HepG2 (cell line): ENCODE results near the gene SERPINB6. TPM values are rescaled to one million over a fixed set of nuclear protein-coding genes. Genes with fewer than 3 reads are reported as not detected.

Experiments used
- AGO1 ChIP-seq: fragments of 200-400 bp; formaldehyde crosslinking; IDR thresholded peaks from 2 replicates; pipeline ENCODE4 v1.6.1; 2017; ENCODE audit warnings: mild to moderate bottlenecking, low read depth, low read length, moderate library complexity; ENCODE audit not compliant: poor library complexity, severe bottlenecking
- ARNT ChIP-seq: fragments of 450-650 bp; IDR thresholded peaks from 2 replicates; pipeline ENCODE4 v1.6.1; 2017
- CENPX ChIP-seq: sonication (generic); formaldehyde crosslinking; IDR thresholded peaks from 2 replicates; pipeline ENCODE4 v1.9.0; 2021; ENCODE audit warnings: mild to moderate bottlenecking, missing genetic modification reagents, moderate library complexity
- HNRNPLL ChIP-seq: fragments of 200-400 bp; formaldehyde crosslinking; IDR thresholded peaks from 2 replicates; pipeline ENCODE4 v1.6.1; 2017; ENCODE audit warnings: mild to moderate bottlenecking, low read depth, low read length; ENCODE audit not compliant: poor library complexity, severe bottlenecking
- IKZF4 ChIP-seq: sonication (generic); formaldehyde crosslinking; IDR thresholded peaks from 2 replicates; pipeline ENCODE4 v1.5.1; 2020; ENCODE audit warnings: borderline replicate concordance, mild to moderate bottlenecking, low read depth, missing genetic modification reagents; ENCODE audit errors: not compliant biosample characterization
- KDM1A ChIP-seq: IDR thresholded peaks from 2 replicates; pipeline ENCODE4 v1.6.1; 2016; ENCODE audit warnings: missing compliant biosample characterization
- NCOA1 ChIP-seq: sonication (generic); formaldehyde crosslinking; IDR thresholded peaks from 2 replicates; pipeline ENCODE4 v1.9.0; 2021; ENCODE audit warnings: missing genetic modification reagents
- NPAS2 ChIP-seq: sonication (generic); formaldehyde crosslinking; IDR thresholded peaks from 2 replicates; pipeline ENCODE4 v1.8.0; 2022; ENCODE audit warnings: mild to moderate bottlenecking, missing genetic modification reagents, borderline replicate concordance
- PHB2 ChIP-seq: fragments of 450-650 bp; IDR thresholded peaks from 2 replicates; pipeline ENCODE4 v1.6.1; 2018; ENCODE audit not compliant: partially characterized antibody
- PHF8 ChIP-seq: sonication (generic); formaldehyde crosslinking; IDR thresholded peaks from 2 replicates; pipeline ENCODE4 v1.5.0; 2020; ENCODE audit warnings: missing genetic modification reagents
- RCOR2 ChIP-seq: IDR thresholded peaks from 2 replicates; pipeline ENCODE4 v1.6.1; 2016; ENCODE audit warnings: missing biosample characterization, missing genetic modification reagents
- SMYD3 ChIP-seq: sonication (generic); formaldehyde crosslinking; IDR thresholded peaks from 2 replicates; pipeline ENCODE4 v1.8.1; 2023; ENCODE audit warnings: mild to moderate bottlenecking, missing genetic modification reagents
- SPEN ChIP-seq: sonication (generic); formaldehyde crosslinking; IDR thresholded peaks from 2 replicates; pipeline ENCODE4 v1.5.1; 2020; ENCODE audit warnings: low read depth, mild to moderate bottlenecking, missing genetic modification reagents
- TBL1XR1 ChIP-seq: fragments of 150-350 bp; IDR thresholded peaks from 2 replicates; pipeline ENCODE4 v1.6.1; 2014; ENCODE audit warnings: borderline replicate concordance, low read length; ENCODE audit not compliant: partially characterized antibody
- TCF12 ChIP-seq, 2 experiments: fragments of 450-650 bp in 1 of 2; sonication (generic) in 1 of 2; formaldehyde crosslinking in 1 of 2; IDR thresholded peaks; 2 replicates each; pipeline versions ENCODE4 v1.6.1 to v1.8.0; 2017 to 2022; ENCODE audit warnings: antibody characterized with exemption in 1 of 2, mild to moderate bottlenecking in 1 of 2, missing genetic modification reagents in 1 of 2, moderate library complexity in 1 of 2
- ZNF772 ChIP-seq: sonication (generic); formaldehyde crosslinking; IDR thresholded peaks from 2 replicates; pipeline ENCODE4 v1.5.0; 2020; ENCODE audit warnings: mild to moderate bottlenecking, missing genetic modification reagents
- ZNF839 ChIP-seq: sonication (generic); formaldehyde crosslinking; IDR thresholded peaks from 2 replicates; pipeline ENCODE4 v1.4.0; 2020; ENCODE audit warnings: missing genetic modification reagents, mild to moderate bottlenecking, borderline replicate concordance
- polyA plus RNA-seq, 8 experiments: library from polyadenylated mRNA; depleted of rRNA in 3 of 8; stranded (reverse) in 7 of 8; unstranded in 1 of 8; fragments of >200 nt; fragmentation: Illumina TruSeq in 4 of 8; extraction: Trizol in 4 of 8; gene quantifications; 2 replicates each; pipeline versions ENCODE4 v1.2.1 to v1.2.3, GENCODE V29; 2011 to 2016; ENCODE audit warnings: low read depth in 4 of 8, missing spikeins in 1 of 8, mixed read lengths in 1 of 8; ENCODE audit not compliant: insufficient read depth in 1 of 8
- total RNA-seq, 5 experiments: library from RNA; depleted of rRNA; stranded (reverse); fragments of >200 nt; fragmentation: Illumina TruSeq; extraction: Trizol; gene quantifications; 2 replicates each; pipeline ENCODE4 v1.2.3, GENCODE V29; 2016; ENCODE audit warnings: low read depth in 1 of 5
- TF ChIP-seq, protein P1 (sequence below): IDR thresholded peaks from 2 replicates; pipeline ENCODE4 v1.6.1; 2012; ENCODE audit warnings: inconsistent platforms
- TF ChIP-seq, protein P2 (sequence below): sonication (generic); formaldehyde crosslinking; IDR thresholded peaks from 2 replicates; pipeline ENCODE4 v1.4.0; 2020; ENCODE audit warnings: missing genetic modification reagents
- TF ChIP-seq, protein P3 (sequence below): sonication (generic); formaldehyde crosslinking; IDR thresholded peaks from 2 replicates; pipeline ENCODE4 v1.8.0; 2022; ENCODE audit warnings: missing genetic modification reagents, mild to moderate bottlenecking, inconsistent platforms, borderline replicate concordance
- TF ChIP-seq, protein P4 (sequence below): sonication (generic); formaldehyde crosslinking; IDR thresholded peaks from 2 replicates; pipeline ENCODE4 v1.9.0; 2022; ENCODE audit warnings: missing genetic modification reagents, mild to moderate bottlenecking, borderline replicate concordance
- TF ChIP-seq, protein P5 (sequence below): sonication (generic); formaldehyde crosslinking; IDR thresholded peaks from 2 replicates; pipeline ENCODE4 v1.4.0; 2020; ENCODE audit warnings: low read depth, mild to moderate bottlenecking, missing genetic modification reagents

Gene SERPINB6
- total and polyA plus RNA-seq, 2 of the 13 experiments (the other 11 are each of a cell fraction or from before 2014, with no cell fraction given): 38.2 to 61.3 TPM

DNA sequence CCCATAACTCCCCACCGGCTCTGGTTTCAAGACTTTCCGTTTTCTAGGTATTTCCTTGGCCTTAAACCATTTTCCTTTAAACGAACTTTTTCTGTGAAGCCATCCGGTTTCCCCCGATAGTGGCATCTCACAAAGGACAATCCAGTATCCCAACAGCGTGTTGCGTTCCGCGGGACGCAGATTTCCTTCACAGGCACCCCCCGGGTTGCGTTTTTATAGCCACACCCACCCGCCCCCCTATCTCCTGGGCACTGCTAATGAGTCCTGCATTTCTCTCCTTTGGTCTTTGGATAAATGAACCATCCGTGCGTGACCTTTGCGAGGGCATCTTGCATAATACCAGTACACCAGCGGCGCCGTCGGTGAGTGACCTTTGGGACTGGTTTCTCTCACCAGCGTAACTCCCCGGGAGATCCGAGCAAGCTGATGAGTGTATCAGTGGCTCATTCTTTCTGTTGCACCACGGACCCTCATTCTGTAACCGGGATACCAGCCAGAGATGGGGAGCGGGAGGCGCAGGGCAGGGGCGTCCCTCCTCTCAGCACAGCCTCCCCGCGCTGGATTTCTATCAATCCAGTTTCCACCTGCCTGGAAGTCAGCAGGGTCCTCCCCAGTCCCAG lies 27.7 kb upstream of the SERPINB6 start (continued):
- TF ChIP-seq TBL1XR1: peak; percentile 89
- TF ChIP-seq, protein P1, sequence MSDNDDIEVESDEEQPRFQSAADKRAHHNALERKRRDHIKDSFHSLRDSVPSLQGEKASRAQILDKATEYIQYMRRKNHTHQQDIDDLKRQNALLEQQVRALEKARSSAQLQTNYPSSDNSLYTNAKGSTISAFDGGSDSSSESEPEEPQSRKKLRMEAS: peak; percentile 66; the same call in 1 of the 2 replicates
- TF ChIP-seq ZNF772 (CRISPR knock-in tag): peak; percentile 58; the same call in 1 of the 2 replicates
- TF ChIP-seq, protein P2, sequence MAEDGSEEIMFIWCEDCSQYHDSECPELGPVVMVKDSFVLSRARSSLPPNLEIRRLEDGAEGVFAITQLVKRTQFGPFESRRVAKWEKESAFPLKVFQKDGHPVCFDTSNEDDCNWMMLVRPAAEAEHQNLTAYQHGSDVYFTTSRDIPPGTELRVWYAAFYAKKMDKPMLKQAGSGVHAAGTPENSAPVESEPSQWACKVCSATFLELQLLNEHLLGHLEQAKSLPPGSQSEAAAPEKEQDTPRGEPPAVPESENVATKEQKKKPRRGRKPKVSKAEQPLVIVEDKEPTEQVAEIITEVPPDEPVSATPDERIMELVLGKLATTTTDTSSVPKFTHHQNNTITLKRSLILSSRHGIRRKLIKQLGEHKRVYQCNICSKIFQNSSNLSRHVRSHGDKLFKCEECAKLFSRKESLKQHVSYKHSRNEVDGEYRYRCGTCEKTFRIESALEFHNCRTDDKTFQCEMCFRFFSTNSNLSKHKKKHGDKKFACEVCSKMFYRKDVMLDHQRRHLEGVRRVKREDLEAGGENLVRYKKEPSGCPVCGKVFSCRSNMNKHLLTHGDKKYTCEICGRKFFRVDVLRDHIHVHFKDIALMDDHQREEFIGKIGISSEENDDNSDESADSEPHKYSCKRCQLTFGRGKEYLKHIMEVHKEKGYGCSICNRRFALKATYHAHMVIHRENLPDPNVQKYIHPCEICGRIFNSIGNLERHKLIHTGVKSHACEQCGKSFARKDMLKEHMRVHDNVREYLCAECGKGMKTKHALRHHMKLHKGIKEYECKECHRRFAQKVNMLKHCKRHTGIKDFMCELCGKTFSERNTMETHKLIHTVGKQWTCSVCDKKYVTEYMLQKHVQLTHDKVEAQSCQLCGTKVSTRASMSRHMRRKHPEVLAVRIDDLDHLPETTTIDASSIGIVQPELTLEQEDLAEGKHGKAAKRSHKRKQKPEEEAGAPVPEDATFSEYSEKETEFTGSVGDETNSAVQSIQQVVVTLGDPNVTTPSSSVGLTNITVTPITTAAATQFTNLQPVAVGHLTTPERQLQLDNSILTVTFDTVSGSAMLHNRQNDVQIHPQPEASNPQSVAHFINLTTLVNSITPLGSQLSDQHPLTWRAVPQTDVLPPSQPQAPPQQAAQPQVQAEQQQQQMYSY (CRISPR knock-in tag): peak; percentile 73
- no peak for TF ChIP-seq PHB2
- TF ChIP-seq NCOA1 (CRISPR knock-in tag): no peak
- TF ChIP-seq NPAS2: no peak
- TF ChIP-seq, protein P3, sequence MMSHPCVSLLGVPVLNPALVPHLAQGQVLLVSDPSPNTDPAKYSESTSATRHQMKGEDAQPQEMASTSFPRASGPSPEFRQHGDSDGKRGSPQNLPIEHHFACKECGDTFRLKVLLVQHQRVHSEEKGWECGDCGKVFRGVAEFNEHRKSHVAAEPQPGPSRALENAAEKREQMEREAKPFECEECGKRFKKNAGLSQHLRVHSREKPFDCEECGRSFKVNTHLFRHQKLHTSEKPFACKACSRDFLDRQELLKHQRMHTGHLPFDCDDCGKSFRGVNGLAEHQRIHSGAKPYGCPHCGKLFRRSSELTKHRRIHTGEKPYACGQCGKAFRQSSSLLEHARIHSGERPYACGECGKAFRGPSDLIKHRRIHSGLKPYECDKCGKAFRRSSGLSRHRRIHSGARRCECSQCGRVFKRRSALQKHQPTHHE (CRISPR knock-in tag): 0 out of 2 replicates have a peak, but pooled peaks have one; percentile 47
- TF ChIP-seq KDM1A (CRISPR knock-in tag): peak; percentile 79
- no peak for TF ChIP-seq HNRNPLL
- no peak for TF ChIP-seq TCF12 (IDR thresholded peaks at IDR 0.05)
- peak; percentile 69; the same call in 1 of the 2 replicates for TF ChIP-seq TCF12 (CRISPR knock-in tag; IDR thresholded peaks at IDR 0.05)
- peak; percentile 18; the same call in 1 of the 2 replicates for TF ChIP-seq SPEN
- no peak for TF ChIP-seq AGO1
- TF ChIP-seq PHF8 (CRISPR knock-in tag): no peak
- no peak for TF ChIP-seq SMYD3 (CRISPR knock-in tag)
- TF ChIP-seq, protein P4, sequence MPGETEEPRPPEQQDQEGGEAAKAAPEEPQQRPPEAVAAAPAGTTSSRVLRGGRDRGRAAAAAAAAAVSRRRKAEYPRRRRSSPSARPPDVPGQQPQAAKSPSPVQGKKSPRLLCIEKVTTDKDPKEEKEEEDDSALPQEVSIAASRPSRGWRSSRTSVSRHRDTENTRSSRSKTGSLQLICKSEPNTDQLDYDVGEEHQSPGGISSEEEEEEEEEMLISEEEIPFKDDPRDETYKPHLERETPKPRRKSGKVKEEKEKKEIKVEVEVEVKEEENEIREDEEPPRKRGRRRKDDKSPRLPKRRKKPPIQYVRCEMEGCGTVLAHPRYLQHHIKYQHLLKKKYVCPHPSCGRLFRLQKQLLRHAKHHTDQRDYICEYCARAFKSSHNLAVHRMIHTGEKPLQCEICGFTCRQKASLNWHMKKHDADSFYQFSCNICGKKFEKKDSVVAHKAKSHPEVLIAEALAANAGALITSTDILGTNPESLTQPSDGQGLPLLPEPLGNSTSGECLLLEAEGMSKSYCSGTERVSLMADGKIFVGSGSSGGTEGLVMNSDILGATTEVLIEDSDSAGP (CRISPR knock-in tag): peak; percentile 37
- TF ChIP-seq, protein P5, sequence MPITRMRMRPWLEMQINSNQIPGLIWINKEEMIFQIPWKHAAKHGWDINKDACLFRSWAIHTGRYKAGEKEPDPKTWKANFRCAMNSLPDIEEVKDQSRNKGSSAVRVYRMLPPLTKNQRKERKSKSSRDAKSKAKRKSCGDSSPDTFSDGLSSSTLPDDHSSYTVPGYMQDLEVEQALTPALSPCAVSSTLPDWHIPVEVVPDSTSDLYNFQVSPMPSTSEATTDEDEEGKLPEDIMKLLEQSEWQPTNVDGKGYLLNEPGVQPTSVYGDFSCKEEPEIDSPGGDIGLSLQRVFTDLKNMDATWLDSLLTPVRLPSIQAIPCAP (CRISPR knock-in tag): 0 out of 2 replicates have a peak, but pooled peaks have one; percentile 44
- TF ChIP-seq CENPX: no peak
- no peak for TF ChIP-seq ARNT
- TF ChIP-seq ZNF839 (CRISPR knock-in tag): no peak
- peak; percentile 9 for TF ChIP-seq IKZF4
- TF ChIP-seq RCOR2 (CRISPR knock-in tag): peak; percentile 49; the same call in 1 of the 2 replicates
